GDM1 (cell line): ENCODE data around the gene RPS6KB1.
"Not testable (repeated sequence)": the region's sequence is repeated elsewhere in the genome, so short reads cannot be mapped to it uniquely, and the experiment has no call there.

Experiments
- DNase-seq: peaks from one replicate; lab custom pipeline; 2025; lab: John Stamatoyannopoulos, UW

RPS6KB1 gene

DNA sequence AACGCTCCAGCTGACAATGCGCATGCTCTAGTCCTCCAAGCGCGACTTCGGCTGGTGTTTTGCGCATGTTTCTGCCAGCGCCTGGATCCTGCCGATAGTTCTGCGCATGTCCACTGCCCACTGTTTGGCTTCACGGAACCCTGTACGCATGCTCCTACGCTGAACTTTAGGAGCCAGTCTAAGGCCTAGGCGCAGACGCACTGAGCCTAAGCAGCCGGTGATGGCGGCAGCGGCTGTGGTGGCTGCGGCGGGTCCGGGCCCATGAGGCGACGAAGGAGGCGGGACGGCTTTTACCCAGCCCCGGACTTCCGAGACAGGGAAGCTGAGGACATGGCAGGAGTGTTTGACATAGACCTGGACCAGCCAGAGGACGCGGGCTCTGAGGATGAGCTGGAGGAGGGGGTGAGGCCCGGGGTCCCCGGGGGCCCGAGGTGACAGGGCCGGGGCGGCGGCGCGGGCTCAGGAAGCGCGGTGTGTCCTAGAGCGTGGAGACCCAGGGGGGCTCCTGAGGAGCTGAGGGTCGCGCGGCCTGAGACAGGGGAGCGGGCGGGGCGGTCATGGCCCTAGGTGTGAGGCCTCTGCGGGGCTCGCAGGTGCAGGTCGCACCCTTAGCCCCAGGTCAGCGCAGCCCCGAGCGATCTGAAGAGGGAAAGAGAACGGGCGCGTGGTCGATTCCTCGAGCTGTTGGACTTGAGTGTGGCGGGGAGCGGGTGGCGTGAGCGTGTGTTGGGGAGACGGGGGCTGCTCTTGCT is at the start of gene RPS6KB1, which contains the start of gene TUBD1:
TSS of gene RPS6KB1 (plus strand) at position 198 of the 752 bp plus-strand sequence. CDS start at position 262, 64 bp downstream.
TSS of gene TUBD1 (minus strand) at position 20 of the 752 bp plus-strand sequence. CDS start 1,941 bp downstream, outside the sequence.
- DNase-seq: peak; percentile 98

DNA sequence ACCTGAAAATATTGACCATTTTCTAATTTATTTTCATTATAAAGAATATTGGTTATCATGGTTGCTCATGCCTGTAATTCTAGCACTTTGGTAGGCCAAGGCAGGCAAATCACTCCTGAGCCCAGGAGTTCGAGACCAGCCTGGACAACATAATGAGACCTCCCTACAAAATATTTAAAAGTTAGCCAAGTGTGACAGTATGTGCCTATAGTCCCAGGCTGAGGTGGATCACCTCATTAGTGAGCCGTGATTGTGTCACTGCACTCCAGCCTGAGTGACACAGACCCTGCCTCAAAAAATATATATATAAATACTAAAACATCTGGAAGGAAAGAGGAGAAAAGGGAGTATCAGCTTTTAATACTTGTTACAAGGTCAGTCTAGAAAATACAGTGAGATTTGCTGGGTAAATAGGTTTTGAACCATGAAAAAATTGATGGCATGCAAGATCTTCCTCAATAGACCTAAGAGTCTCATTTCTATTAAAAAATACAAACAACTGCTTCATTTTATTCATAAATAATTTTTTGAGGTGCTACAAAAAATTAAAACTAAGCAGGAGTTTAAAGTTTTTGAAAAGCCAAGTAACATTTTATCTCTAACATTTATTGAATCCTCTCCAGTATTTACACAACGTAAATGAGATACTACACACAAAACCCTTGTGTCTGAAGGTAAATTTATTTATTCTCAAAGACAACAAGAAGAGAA is 47.9 kb upstream of the RPS6KB1 start:
- no peak for DNase-seq

DNA sequence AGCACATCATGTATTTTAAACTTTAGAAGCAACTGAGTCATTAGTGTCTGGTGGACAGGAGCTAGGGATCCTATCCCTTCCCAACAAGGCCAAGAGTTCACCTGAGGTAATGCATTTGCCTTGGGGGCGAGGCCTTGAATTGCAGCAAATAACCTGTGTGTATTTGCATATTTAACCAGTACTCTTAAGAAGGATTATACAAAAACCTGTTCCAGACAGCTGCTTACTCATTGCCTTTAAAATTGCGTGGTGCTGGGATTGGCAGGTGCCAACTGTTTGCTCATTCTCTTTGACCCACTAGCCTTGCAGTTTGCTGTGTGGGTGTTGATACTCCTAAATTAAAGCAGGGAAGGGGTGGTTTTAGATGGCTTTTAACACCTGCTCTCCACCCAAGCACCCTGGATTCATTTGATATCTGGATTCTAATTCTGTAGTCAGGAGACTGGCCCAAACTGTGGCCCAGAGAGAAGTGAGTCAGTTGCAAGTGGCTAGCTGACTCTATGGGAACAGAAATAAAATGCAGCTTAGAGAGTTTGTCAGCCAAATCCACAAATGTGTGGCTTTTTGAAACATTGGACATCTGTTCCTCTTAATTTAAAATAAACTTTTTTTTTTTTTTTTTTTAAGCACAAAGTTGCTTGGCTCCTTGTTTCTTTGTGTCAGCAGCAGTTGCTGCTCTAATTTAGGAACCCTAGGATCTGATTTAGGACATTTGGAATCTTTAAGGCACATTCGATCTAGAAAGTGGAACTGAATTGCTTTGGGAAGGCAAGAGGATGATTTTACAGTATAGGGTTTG is 47.1 kb upstream of the RPS6KB1 start:
- no peak for DNase-seq

DNA sequence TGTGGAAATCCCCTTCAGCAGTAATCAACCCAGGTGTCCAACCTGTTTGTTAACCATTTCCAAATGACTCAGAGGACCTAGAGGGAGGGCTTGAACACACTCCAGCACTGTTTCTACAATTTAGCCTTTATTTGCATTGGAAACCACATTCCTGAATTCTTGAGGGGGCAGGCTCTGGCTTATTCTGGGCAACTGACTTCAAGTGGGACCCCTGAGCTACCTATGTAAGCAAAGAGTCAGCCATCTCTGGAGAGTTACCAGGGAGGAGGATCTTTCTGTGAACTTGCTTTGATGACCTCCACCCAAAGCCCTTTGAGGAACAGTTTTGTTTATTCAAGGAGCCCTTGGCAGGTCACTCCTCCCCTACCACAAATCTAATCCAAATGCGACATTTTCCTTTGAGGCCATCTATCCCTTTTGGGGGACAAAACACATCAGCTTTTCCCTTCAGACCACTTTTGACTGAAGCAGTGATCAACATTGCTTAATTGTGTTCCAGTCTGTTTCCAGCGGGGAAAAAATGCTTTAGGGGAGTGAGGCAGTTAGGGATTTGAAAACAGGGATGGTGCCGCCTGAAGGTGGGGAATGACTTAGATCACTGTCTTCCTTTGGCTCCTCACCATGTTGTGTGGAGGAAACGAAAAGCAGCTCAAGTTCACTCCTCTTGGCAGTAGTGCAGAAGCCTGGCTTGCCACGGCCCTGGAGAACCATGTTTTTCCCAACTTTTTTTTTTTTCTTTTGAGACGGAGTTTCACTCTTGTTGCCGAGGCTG is 46.3 kb upstream of the RPS6KB1 start:
- no peak for DNase-seq

DNA sequence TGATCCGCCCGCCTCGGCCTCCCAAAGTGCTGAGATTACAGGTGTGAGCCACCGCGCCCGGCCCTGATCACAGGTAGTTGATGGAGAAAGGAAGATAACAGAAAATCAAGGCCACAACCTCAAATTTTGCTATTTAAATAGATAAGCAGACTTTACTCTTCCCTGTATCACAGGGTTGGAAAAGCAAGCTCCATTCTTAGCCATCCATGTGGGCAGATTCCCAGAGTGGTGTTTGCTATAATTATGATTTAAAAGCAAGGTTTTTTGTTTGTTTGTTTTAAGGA is 44.6 kb upstream of the RPS6KB1 start:
- DNase-seq: no peak

DNA sequence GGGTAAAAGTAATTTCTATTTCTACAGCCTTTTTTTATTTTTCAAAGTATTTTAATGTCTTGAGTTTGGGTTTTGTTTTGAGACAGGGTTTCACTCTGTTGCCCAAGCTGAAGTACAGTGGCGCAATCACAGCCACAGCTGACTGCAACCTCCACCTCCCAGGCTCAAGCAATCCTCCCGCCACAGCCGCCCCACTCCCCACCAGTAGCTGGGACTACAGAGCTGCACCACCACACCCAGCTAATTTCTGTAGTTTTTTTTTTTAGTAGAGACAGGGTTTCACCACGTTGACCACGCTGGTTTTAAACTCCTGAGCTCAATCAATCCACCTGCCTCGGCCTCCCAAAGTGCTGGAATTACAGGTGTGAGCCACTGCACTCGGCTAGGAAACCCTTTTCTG is 44.1 kb upstream of the RPS6KB1 start:
- DNase-seq: no peak

DNA sequence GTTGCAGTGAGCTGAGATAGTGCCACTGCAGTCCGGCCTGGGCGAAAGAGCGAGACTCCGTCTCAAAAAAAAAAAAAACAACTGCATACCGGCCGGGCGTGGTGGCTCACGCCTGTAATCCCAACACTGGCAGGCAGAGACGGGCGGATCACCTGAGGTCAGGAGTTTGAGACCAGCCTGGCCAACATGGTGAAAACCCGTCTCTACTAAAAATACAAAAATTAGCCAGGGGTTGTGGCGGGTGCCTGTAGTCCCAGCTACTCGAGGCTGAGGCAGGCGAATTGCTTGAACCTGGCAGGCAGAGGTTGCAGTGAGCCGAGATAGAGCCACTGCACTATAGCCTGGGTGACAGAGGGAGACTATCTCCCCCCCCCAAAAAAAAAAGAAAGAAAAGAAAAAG is 42.6 kb upstream of the RPS6KB1 start:
- DNase-seq: not testable (repeated sequence)

DNA sequence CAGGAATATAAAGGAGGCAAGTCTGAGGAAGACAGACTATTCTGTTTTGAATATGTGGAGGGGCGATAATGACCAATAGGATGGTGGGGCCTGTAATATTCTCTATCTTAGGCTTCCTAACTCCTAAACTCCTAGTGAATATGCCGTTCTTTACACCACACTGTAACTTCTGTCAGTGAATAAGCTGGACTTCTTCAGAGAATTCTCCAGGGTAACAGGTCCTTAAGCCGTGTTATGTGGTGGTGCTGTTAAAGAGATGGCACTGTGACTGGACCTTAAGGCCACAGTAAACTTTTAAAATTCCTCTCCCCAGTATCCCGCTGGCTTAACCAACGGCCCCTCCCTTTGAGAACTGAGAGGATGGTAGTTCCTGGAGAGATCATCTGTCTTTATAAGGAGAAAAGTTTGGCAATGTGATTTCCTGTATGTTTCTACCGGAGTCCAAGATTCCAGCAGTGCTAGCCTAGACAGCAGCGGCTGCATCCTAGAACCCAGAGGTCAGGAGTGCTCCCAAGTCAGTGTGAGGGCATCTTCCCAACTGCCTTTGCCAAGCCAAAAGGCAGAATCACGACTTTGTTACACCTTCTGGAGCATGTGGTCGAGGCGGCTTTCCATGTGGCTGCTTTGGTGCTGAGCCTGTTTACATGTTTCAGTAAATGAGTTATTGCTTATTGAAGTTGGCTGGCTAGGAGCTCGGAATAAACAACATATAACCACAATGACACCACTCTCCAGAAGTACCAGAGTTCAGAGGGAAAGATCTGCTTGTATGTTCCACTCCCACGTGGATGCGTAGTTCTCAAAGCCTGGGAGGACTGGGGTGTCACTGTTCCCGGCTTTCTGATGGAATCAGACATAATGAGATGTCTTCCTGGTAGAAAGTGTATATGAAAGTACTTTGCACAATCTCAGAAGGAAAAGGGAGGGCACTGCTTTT is 41.2 kb upstream of the RPS6KB1 start:
- DNase-seq: no peak

DNA sequence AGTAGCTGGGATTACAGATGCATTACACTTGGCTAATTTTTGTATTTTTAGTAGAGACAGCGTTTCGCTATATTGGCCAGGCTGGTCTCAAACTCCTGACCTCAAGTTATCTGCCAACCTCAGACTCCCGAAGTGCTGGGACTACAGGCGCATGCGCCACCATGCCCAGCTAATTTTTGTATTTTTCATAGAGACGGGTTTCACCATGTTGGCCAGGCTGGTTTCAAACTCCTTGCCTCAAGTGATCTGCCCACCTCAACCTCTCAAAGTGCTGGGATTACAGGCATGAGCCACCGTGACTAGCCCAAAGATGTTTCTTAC is 40.1 kb upstream of the RPS6KB1 start:
- DNase-seq: not testable (repeated sequence)

DNA sequence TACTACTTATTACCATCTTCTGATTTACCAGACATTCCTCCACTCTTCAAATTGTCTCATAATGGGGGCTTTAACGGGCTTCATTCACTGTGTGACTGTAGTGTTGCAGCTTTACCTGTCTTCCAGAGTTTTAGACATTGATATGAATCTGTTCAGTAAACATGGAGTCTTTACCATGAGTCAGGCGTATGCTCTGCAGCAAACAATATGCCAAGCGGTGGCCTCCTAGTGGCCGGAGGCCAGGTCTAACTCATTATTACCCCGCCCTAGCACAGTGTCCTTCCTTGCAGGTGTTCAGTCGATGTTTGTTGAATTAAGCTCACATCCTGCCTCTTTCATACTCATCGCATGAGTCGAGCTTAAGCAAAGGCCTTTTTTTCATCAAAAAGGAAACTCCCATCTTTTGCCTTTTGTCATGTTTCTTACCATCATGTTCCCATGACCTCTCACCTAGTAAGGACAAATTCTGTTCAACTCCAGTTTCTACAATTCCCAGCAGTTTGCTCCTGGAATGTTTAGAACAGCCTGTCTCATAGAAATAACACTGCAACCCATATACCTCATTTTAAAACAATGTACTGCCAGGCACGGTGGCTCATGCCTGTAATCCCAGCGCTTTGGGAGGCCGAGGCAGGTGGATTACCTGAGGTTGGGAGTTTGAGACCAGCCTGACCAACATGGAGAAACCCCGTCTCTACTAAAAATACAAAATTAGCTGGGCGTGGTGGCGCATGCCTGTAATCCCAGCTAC is 39.6 kb upstream of the RPS6KB1 start:
- DNase-seq: no peak

DNA sequence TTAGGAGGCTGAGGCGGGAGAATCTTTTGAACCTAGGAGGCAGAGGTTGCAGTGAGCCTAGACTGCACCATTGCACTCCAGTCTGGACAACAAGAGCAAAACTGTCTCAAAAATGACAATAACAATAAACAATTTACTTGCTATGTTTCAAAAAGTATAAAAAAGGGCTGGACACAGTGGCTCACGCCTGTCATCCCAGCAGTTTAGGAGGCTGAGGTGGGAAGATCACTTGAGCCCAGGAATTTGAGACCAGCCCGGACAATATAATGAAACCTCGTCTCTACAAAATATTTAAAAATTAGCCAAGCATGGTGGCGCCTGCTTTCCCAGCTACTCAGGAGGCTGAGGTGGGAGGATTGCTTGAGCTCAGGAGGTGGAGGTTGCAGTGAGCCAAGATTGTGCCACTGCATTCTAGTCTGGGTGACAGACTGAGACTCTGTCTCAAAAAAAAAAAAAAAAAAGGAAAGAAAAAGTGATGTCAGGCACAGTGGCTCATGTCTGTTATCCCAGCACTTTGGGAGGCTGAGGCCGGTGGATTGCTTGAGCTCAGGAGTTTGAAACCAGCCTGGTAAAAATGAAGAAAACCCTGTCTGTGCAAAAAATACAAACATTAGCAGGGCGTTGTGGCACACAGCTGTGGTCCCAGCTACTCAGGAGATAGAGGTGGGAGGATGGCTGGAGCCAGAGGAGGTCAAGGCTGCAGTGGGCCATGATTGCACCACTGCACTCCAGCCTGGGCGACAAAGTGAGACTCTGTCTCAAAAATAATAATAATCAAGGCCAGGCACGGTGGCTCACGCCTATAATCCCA is 38.8 kb upstream of the RPS6KB1 start:
- DNase-seq: not testable (repeated sequence)

DNA sequence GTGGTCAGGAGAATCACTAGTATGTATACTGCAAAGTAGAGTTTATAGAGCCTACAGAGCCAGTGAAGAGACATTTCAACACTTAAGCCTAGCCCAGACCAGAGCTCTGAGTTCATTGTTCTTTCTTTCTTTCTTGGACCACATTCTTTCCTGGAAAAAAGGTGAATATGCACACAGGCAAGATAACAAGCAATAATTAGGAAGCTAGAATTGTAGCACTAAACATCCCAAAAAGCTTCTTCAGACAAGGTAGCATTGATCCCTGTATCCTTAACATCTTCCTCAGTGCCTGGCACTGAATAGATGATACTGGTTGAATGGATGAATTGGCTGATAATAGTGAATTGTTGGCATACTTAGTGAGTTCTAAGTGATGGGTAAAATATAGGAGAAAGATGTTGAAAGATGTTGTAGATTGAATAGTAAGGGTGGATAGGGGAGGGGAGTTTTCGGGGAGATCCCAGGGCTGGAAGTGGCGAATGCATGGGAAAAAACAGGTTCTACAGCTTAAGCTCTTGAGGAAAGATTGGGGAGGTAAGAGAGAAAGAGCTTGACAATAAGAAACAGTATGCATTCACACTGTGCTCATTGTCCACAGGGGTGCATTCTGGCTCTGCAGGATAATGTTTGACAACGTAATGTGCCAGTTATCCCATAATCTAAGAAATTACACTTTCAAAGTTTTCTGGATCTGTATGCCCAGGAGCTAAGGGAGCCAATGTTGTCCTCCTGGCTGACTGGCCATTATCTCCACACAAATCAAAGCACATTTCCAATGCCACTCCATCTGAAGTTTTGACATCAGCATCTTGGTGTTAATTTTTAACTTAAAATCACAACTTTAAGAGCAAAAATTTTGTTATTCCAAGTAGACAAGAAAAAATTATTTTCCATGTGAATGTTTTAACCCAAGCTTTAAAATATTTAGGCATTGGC is 35.8 kb upstream of the RPS6KB1 start:
- no peak for DNase-seq

DNA sequence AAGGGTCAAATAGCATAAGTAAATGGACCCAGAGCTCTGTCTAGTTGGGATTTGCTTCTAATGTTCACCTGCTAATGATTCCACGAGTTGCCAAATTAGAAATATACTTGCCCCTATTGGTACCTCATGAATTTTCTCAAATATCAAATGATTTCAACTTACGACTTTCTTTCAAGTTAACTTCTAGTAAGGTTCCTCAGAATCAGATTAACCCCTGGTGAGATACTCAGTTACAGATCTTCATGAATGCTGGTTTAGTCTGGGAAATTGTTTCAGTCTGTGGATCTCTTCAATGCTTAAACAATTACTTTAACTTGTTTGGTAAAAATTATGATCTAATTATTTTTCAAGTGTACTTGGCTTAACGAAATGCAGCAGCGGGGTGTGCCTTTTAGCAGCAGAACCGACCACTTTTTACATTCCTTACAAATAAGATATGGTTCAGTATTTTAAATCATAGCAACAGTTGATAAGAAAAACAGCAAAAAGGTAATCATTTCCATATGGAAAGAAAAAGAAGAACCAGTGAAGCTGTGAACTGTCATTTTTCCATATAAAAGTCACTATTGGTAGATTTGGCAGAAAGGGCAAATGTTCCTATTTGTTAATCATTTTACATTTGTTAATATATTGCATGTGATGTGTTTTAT is 34.6 kb upstream of the RPS6KB1 start:
- DNase-seq: no peak

DNA sequence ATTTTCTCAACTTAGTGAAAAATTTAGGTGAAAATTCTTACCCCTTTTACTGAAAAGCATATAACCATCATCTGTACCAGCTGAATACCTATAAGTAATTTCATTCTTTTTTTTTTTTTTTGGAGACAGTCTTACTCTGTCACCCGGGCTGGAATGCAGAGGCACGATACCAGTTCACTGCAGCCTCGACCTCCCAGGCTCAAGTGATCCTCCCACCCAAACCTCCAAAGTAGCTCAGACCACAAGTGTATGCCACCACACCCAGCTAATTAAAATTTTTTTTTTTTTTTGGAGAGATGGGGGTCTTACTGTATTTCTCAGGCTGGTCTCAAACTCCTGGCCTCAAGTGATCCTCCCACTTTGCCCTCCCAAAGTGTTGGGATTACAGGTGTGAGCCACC is 34.0 kb upstream of the RPS6KB1 start:
- no peak for DNase-seq

DNA sequence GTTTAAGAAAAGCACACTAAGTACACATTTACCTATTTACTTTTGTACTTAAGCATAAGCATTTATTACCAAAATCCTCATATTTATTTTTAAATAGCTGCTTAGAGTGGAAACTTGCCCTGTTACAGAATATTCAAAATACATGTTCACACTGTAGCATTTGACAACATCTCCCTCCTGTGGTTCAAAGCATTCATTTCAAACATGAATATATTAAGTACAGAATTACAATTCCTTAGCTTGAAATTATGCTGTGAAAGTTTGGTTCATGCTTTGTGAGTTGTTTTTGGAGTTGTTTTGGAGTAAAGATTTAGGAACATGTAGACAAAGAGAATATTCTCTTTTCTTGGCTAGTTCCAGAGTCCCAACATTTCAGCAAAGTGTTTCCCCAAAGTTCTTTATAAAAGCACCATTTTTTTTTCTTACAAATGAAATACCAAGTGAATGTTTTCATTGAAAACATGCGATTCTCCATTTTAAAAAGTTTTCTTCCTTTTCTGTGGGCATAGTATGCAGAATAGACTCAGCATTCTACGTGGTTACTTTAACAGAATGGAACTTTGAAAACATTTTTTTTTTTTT is 33.4 kb upstream of the RPS6KB1 start:
- DNase-seq: no peak

DNA sequence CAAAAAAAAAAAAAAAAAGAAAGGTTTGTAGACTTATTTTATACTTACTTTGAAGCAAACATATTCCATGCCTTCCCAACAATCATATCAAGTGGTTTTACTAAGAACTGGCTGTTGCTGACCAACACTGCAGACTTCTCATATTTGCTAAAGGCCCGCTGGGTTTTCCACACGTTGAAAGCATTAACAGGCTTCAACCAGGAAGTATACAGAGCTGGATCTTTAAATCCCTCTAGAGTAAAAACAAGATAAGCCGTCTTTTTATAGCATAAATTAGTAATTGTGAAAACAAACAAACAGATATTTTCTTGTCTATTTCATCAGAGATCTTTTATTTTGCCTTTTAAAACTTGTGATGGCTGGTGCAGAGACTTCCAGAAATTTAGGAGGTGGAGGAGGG is 29.3 kb upstream of the RPS6KB1 start:
- DNase-seq: no peak

DNA sequence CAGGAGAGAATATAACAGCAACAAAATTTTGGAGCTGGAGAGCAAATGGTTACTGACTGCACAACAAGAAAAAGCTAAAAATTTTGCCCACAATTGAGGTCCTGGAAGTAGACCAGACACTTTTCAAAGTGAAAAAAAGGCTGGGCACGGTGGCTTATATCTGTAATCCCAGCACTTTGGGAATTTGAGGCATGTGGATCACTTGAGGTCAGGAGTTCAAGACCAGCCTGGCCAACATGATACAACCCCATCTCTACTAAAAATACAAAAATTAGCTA is 23.0 kb upstream of the RPS6KB1 start:
- DNase-seq: no peak

DNA sequence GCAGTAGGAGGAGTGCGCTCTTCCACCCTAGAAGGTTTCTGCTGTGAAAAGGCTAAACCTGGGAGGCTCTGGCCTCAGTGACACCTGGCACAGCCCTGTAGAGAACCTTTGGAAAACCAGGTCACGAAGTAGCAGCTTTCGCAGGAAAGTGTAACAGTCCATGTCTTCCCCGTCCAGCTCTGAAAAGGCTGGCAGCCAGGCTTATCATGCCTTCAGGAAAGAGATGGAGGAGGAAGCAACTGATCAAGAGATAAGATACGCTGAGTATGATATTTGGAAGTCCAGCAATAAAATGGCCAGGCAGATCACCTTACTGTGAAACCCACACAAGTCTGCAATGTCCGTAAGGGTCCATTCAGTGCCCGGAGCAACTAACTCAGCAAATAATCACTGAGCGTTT is 22.4 kb upstream of the RPS6KB1 start:
- DNase-seq: no peak
